ENCODE data around the gene CGB1. TPM values are rescaled to one million over a fixed set of nuclear protein-coding genes. Genes with fewer than 3 reads are reported as not detected.
"Not testable (repeated sequence)": the region's sequence is repeated elsewhere in the genome, so short reads cannot be mapped to it uniquely, and the experiment has no call there.

Gene CGB1
- total and polyA plus RNA-seq, 4 donors, result not detected

GRCh38 chr19:49038557-49039276 lies 2.0 kb upstream of the CGB1 start:
- 83% methylated on average over 26 of the region's 26 CpGs for whole genome bisulfite sequencing
- not testable (repeated sequence) for H3K36me3 ChIP-seq (ENCODE audit: control insufficient read depth in 4 of 4, insufficient read depth in 3 of 4, low read depth in 1 of 4, low read length in 3 of 4)

GRCh38 chr19:49038111-49038510 lies 1.4 kb upstream of the CGB1 start:
- not testable (repeated sequence) for H3K4me3 ChIP-seq (ENCODE audit: low read depth in 1 of 3, low read length in 3 of 3); H3K27me3 ChIP-seq (ENCODE audit: control insufficient read depth in 4 of 4, insufficient read depth in 4 of 4, low read length in 3 of 4); DNase-seq (ENCODE audit: low spot score); H3K4me1 ChIP-seq (ENCODE audit: control insufficient read depth in 4 of 4, insufficient read depth in 4 of 4, low read length in 3 of 4); H3K9me3 ChIP-seq (ENCODE audit: control insufficient read depth in 4 of 4, low read length in 3 of 4); H3K36me3 ChIP-seq (ENCODE audit: control insufficient read depth in 4 of 4, insufficient read depth in 3 of 4, low read depth in 1 of 4, low read length in 3 of 4); H3K9ac ChIP-seq (ENCODE audit: low read depth in 1 of 2, low read length in 2 of 2); H3K27ac ChIP-seq (ENCODE audit: low read depth in 1 of 2, low read length in 2 of 2)
- 86% methylated on average over 7 of the region's 8 CpGs for WGBS

More at GRCh38 chr19:49038557-49039276, 2.0 kb upstream of the CGB1 start:
- not testable (repeated sequence) for H3K27me3 ChIP-seq (ENCODE audit: control insufficient read depth in 4 of 4, insufficient read depth in 4 of 4, low read length in 3 of 4); H3K4me1 ChIP-seq (ENCODE audit: control insufficient read depth in 4 of 4, insufficient read depth in 4 of 4, low read length in 3 of 4); H3K9ac ChIP-seq (ENCODE audit: low read depth in 1 of 2, low read length in 2 of 2); DNase-seq (ENCODE audit: low spot score); H3K27ac ChIP-seq (ENCODE audit: low read depth in 1 of 2, low read length in 2 of 2); H3K4me3 ChIP-seq (ENCODE audit: low read depth in 1 of 3, low read length in 3 of 3); H3K9me3 ChIP-seq (ENCODE audit: control insufficient read depth in 4 of 4, low read length in 3 of 4)

GRCh38 chr19:49031642-49032301 lies 4.9 kb downstream of the CGB1 start, which contains the start of gene CGB2:
Gene CGB2 (plus strand): TSS chr19:49031890. CDS start chr19:49032096, 206 bp downstream.
- H3K27me3 ChIP-seq (ENCODE audit: control insufficient read depth in 4 of 4, insufficient read depth in 4 of 4, low read length in 3 of 4); H3K4me1 ChIP-seq (ENCODE audit: control insufficient read depth in 4 of 4, insufficient read depth in 4 of 4, low read length in 3 of 4); H3K4me3 ChIP-seq (ENCODE audit: low read depth in 1 of 3, low read length in 3 of 3); DNase-seq (ENCODE audit: low spot score); H3K9ac ChIP-seq (ENCODE audit: low read depth in 1 of 2, low read length in 2 of 2); H3K9me3 ChIP-seq (ENCODE audit: control insufficient read depth in 4 of 4, low read length in 3 of 4); H3K36me3 ChIP-seq (ENCODE audit: control insufficient read depth in 4 of 4, insufficient read depth in 3 of 4, low read depth in 1 of 4, low read length in 3 of 4); H3K27ac ChIP-seq (ENCODE audit: low read depth in 1 of 2, low read length in 2 of 2): not testable (repeated sequence)
- WGBS, result 33% methylated on average over 28 of the region's 28 CpGs

DNA sequence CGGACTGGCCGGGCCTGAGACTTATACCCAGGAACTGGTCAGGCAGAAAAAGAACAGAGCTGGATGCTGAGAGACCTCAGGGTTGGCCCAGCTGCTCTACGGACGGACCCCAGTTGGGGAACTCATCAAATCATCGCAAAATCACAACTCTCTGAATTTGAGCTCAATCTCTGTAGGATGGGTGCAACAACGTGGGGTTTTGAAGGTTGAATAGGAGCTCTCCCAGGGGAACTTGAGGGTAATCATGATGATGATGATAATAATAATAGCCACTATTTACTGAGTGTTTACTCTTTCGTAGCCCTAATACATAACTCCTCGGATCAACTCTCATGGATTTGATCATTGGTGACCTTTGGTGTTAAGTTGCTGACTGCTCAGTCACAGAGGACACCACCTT lies 6.4 kb downstream of the CGB1 start:
- DNase-seq (ENCODE audit: low spot score); H3K4me1 ChIP-seq (ENCODE audit: control insufficient read depth in 4 of 4, insufficient read depth in 4 of 4, low read length in 3 of 4); H3K4me3 ChIP-seq (ENCODE audit: low read depth in 1 of 3, low read length in 3 of 3); H3K27ac ChIP-seq (ENCODE audit: low read depth in 1 of 2, low read length in 2 of 2); H3K36me3 ChIP-seq (ENCODE audit: control insufficient read depth in 4 of 4, insufficient read depth in 3 of 4, low read depth in 1 of 4, low read length in 3 of 4); H3K27me3 ChIP-seq (ENCODE audit: control insufficient read depth in 4 of 4, insufficient read depth in 4 of 4, low read length in 3 of 4); H3K9ac ChIP-seq (ENCODE audit: low read depth in 1 of 2, low read length in 2 of 2); H3K9me3 ChIP-seq (ENCODE audit: control insufficient read depth in 4 of 4, low read length in 3 of 4): not testable (repeated sequence)
- 89% methylated on average over 6 of the region's 8 CpGs for WGBS

- H3K27ac ChIP-seq (ENCODE audit: low read depth in 1 of 2, low read length in 2 of 2); H3K4me3 ChIP-seq (ENCODE audit: low read depth in 1 of 3, low read length in 3 of 3); H3K9ac ChIP-seq (ENCODE audit: low read depth in 1 of 2, low read length in 2 of 2); DNase-seq (ENCODE audit: low spot score); H3K27me3 ChIP-seq (ENCODE audit: control insufficient read depth in 4 of 4, insufficient read depth in 4 of 4, low read length in 3 of 4); H3K4me1 ChIP-seq (ENCODE audit: control insufficient read depth in 4 of 4, insufficient read depth in 4 of 4, low read length in 3 of 4); H3K36me3 ChIP-seq (ENCODE audit: control insufficient read depth in 4 of 4, insufficient read depth in 3 of 4, low read depth in 1 of 4, low read length in 3 of 4); H3K9me3 ChIP-seq (ENCODE audit: control insufficient read depth in 4 of 4, low read length in 3 of 4): not testable (repeated sequence)
- WGBS, result 90% methylated on average over 14 of the region's 14 CpGs
These were observed 6.9 kb downstream of the CGB1 start for GRCh38 chr19:49029749-49030148.

- not testable (repeated sequence) for H3K27me3 ChIP-seq (ENCODE audit: control insufficient read depth in 4 of 4, insufficient read depth in 4 of 4, low read length in 3 of 4); H3K4me1 ChIP-seq (ENCODE audit: control insufficient read depth in 4 of 4, insufficient read depth in 4 of 4, low read length in 3 of 4); H3K36me3 ChIP-seq (ENCODE audit: control insufficient read depth in 4 of 4, insufficient read depth in 3 of 4, low read depth in 1 of 4, low read length in 3 of 4); H3K9me3 ChIP-seq (ENCODE audit: control insufficient read depth in 4 of 4, low read length in 3 of 4); H3K27ac ChIP-seq (ENCODE audit: low read depth in 1 of 2, low read length in 2 of 2); H3K4me3 ChIP-seq (ENCODE audit: low read depth in 1 of 3, low read length in 3 of 3); H3K9ac ChIP-seq (ENCODE audit: low read depth in 1 of 2, low read length in 2 of 2); DNase-seq (ENCODE audit: low spot score)
- 79% methylated on average over 9 of the region's 9 CpGs for WGBS
These were observed 8.0 kb downstream of the CGB1 start for GRCh38 chr19:49028686-49029085.

DNA sequence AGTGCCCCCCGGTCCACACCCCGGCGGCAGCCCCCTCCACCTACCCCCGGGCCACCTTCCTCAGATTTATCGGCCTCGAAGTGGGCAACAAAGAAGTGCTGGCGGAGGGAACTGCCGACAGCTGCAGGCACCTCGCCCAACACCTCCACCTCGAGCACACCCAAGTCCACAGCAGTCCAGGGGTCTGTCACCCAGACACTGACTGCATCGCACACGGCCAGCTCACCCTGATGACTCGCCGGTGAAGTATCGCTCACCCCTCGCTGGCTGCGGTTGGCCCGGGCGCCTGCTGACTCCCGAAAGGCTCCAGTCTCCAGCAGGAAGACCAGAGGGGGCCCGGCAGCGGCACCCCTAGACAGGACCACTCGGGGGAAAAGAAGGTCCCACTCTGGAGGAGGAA lies 11.1 kb downstream of the CGB1 start:
- H3K4me1 ChIP-seq (ENCODE audit: control insufficient read depth in 4 of 4, insufficient read depth in 4 of 4, low read length in 3 of 4); H3K27ac ChIP-seq (ENCODE audit: low read depth in 1 of 2, low read length in 2 of 2); H3K36me3 ChIP-seq (ENCODE audit: control insufficient read depth in 4 of 4, insufficient read depth in 3 of 4, low read depth in 1 of 4, low read length in 3 of 4); H3K4me3 ChIP-seq (ENCODE audit: low read depth in 1 of 3, low read length in 3 of 3); DNase-seq (ENCODE audit: low spot score); H3K27me3 ChIP-seq (ENCODE audit: control insufficient read depth in 4 of 4, insufficient read depth in 4 of 4, low read length in 3 of 4); H3K9me3 ChIP-seq (ENCODE audit: control insufficient read depth in 4 of 4, low read length in 3 of 4); H3K9ac ChIP-seq (ENCODE audit: low read depth in 1 of 2, low read length in 2 of 2): not testable (repeated sequence)
- WGBS, result 88% methylated on average over 23 of the region's 23 CpGs

- not testable (repeated sequence) for H3K9me3 ChIP-seq (ENCODE audit: control insufficient read depth in 4 of 4, low read length in 3 of 4); DNase-seq (ENCODE audit: low spot score); H3K27me3 ChIP-seq (ENCODE audit: control insufficient read depth in 4 of 4, insufficient read depth in 4 of 4, low read length in 3 of 4); H3K4me1 ChIP-seq (ENCODE audit: control insufficient read depth in 4 of 4, insufficient read depth in 4 of 4, low read length in 3 of 4); H3K27ac ChIP-seq (ENCODE audit: low read depth in 1 of 2, low read length in 2 of 2); H3K9ac ChIP-seq (ENCODE audit: low read depth in 1 of 2, low read length in 2 of 2); H3K4me3 ChIP-seq (ENCODE audit: low read depth in 1 of 3, low read length in 3 of 3); H3K36me3 ChIP-seq (ENCODE audit: control insufficient read depth in 4 of 4, insufficient read depth in 3 of 4, low read depth in 1 of 4, low read length in 3 of 4)
- WGBS, result 84% methylated on average over 4 of the region's 6 CpGs
These were observed 11.6 kb downstream of the CGB1 start for GRCh38 chr19:49025088-49025487.
